ENCODE results near the gene FOXI2.

GRCh38 chr10:127690176-127690835, 46.7 kb upstream of the FOXI2 start:
- TF ChIP-seq CTCF (conservative IDR thresholded peaks at IDR 0.05; ENCODE audit: low read length) (no peak), EZH2phosphoT487 (IDR thresholded peaks at IDR 0.05; ENCODE audit: borderline replicate concordance, low read depth, low read length) (no peak)
